RWPE1 (cell line): ENCODE data around the gene SAP30L.

ENCODE experiments used
- CTCF ChIA-PET: fragments of 350-600 bp; sonication (Branson Sonifier 250); formaldehyde crosslinking; extraction: SDS; loops from one replicate; lab custom pipeline; 2021; lab: Yijun Ruan, JAX
- POLR2A ChIA-PET: fragments of 400-600 bp; formaldehyde crosslinking; extraction: SDS; loops from one replicate; lab custom pipeline; 2020; ENCODE audit warnings: antibody characterized with exemption; ENCODE audit not compliant: low non-redundant PET; lab: Yijun Ruan, JAX
- DNase-seq: peaks from one replicate; pipeline ENCODE4 v3.0.0; 2012; ENCODE audit warnings: low spot score
- H3K27ac ChIP-seq: fragments of 450-650 bp; 2 replicates; pipeline ENCODE4 v1.5.1; 2017
- CTCF ChIP-seq: fragments of 450-650 bp; conservative IDR thresholded peaks from 2 replicates; pipeline ENCODE4 v1.5.1; 2017; ENCODE audit warnings: low read depth, mild to moderate bottlenecking

The SAP30L gene

GRCh38 chr5:154412925-154413324 lies 32.9 kb upstream of the SAP30L start:
- POLR2A ChIA-PET = no interaction called here
- CTCF ChIA-PET = no interaction called here
- no peak for TF ChIP-seq CTCF
- DNase-seq = no peak
- no peak overlapping the region for H3K27ac ChIP-seq

GRCh38 chr5:154415114-154415513 lies 30.7 kb upstream of the SAP30L start:
- TF ChIP-seq CTCF = no peak
- ChIA-PET POLR2A (no interaction called here), CTCF (interaction anchor here (0.6 to 0.7 kb wide), 3 partner anchors 10 to 368 kb away, joined by 4 to 6 read pairs (median 5); no protein-coding TSS in a partner anchor)
- H3K27ac ChIP-seq = no peak overlapping the region
- DNase-seq = no peak

GRCh38 chr5:154418344-154418820 lies 27.4 kb upstream of the SAP30L start:
- DNase-seq = no peak
- CTCF ChIA-PET = no interaction called here
- TF ChIP-seq CTCF = no peak
- H3K27ac ChIP-seq = no peak overlapping the region
- POLR2A ChIA-PET = no interaction called here

- CTCF ChIA-PET = no interaction called here
- H3K27ac ChIP-seq = no peak overlapping the region
- TF ChIP-seq CTCF = no peak
- POLR2A ChIA-PET = no interaction called here
- no peak for DNase-seq
These were observed 26.6 kb upstream of the SAP30L start for GRCh38 chr5:154419236-154419635.

GRCh38 chr5:154421868-154422267 lies 23.9 kb upstream of the SAP30L start:
- TF ChIP-seq CTCF = no peak; the same call in 1 of the 2 replicates
- CTCF ChIA-PET = interaction anchor here (0.5 to 1.6 kb wide), 4 partner anchors 16 to 216 kb away, joined by 3 to 7 read pairs (median 4); no protein-coding TSS in a partner anchor
- POLR2A ChIA-PET = no interaction called here
- no peak overlapping the region for H3K27ac ChIP-seq
- DNase-seq = no peak

- no peak overlapping the region for H3K27ac ChIP-seq
- ChIA-PET CTCF (interaction anchor here (0.5 to 1.6 kb wide), 4 partner anchors 17 to 120 kb away, joined by 3 to 7 read pairs (median 4); no protein-coding TSS in a partner anchor), POLR2A (no interaction called here)
- DNase-seq = no peak
- TF ChIP-seq CTCF = no peak
These were observed 23.5 kb upstream of the SAP30L start for GRCh38 chr5:154422298-154422697.
